GM23338 (cell line): ENCODE data around the gene MPHOSPH10. TPM values are rescaled to one million over a fixed set of nuclear protein-coding genes. Genes with fewer than 3 reads are reported as not detected.
"Not testable (repeated sequence)": the region's sequence is repeated elsewhere in the genome, so short reads cannot be mapped to it uniquely, and the experiment has no call there.

ENCODE experiments used
- ATAC-seq: fragments of 200-7000 bp; cut with Tn5 transposase; 3 replicates; pipeline ENCODE4 v1.9.1; 2020
- DNase-seq: peaks from one replicate; pipeline ENCODE4 v3.0.0-alpha.2; 2015; ENCODE audit warnings: low spot score
- H2AFZ ChIP-seq: fragments of 200-600 bp; sonication (generic); 2 replicates; pipeline ENCODE4 v1.8.0; 2016; ENCODE audit warnings: antibody characterized with exemption, mild to moderate bottlenecking, moderate library complexity
- H3F3A ChIP-seq: fragments of 200-600 bp; sonication (generic); replicated peaks from 2 replicates; pipeline ENCODE4 v1.8.0; 2017; ENCODE audit warnings: antibody characterized with exemption, mixed run types, low read depth
- H3K27ac ChIP-seq: fragments of 200-600 bp; sonication (generic); 2 replicates; pipeline ENCODE4 v1.6.1; 2016; ENCODE audit warnings: low read depth
- H3K27me3 ChIP-seq: fragments of 200-600 bp; sonication (generic); 2 replicates; pipeline ENCODE4 v1.8.0; 2016; ENCODE audit warnings: mild to moderate bottlenecking, mixed run types, moderate library complexity; ENCODE audit not compliant: insufficient read depth
- H3K36me3 ChIP-seq: fragments of 200-600 bp; sonication (generic); 2 replicates; pipeline ENCODE4 v1.8.0; 2016; ENCODE audit warnings: mild to moderate bottlenecking; ENCODE audit not compliant: insufficient read depth
- H3K4me1 ChIP-seq: fragments of 200-600 bp; sonication (generic); 2 replicates; pipeline ENCODE4 v1.8.0; 2016; ENCODE audit warnings: mild to moderate bottlenecking, moderate library complexity; ENCODE audit not compliant: insufficient read depth
- H3K4me2 ChIP-seq: fragments of 200-600 bp; sonication (generic); 2 replicates; pipeline ENCODE4 v1.7.1; 2017; ENCODE audit warnings: mixed run types
- H3K4me3 ChIP-seq: fragments of 200-600 bp; sonication (generic); 2 replicates; pipeline ENCODE4 v1.6.1; 2016; ENCODE audit warnings: mixed run types
- H3K79me2 ChIP-seq: fragments of 200-600 bp; sonication (generic); replicated peaks from 2 replicates; pipeline ENCODE4 v1.8.0; 2017; ENCODE audit warnings: mild to moderate bottlenecking; ENCODE audit not compliant: insufficient read depth
- H3K9me2 ChIP-seq: fragments of 200-600 bp; sonication (generic); 2 replicates; pipeline ENCODE4 v1.8.0; 2017; ENCODE audit not compliant: insufficient read depth
- H4K20me1 ChIP-seq: fragments of 200-600 bp; sonication (generic); replicated peaks from 2 replicates; pipeline ENCODE4 v1.8.0; 2017; ENCODE audit warnings: mild to moderate bottlenecking; ENCODE audit not compliant: insufficient read depth
- H3K27ac Mint-ChIP-seq: 2 replicates; pipeline ENCODE4 v1.8.0; 2020; ENCODE audit warnings: inconsistent platforms, mild to moderate bottlenecking, moderate library complexity, mixed read lengths
- H3K27me3 Mint-ChIP-seq: 3 replicates; pipeline ENCODE4 v1.8.0; 2022; ENCODE audit warnings: low read depth, mild to moderate bottlenecking, moderate library complexity, mixed read lengths, inconsistent platforms; ENCODE audit not compliant: insufficient read depth, poor library complexity
- H3K36me3 Mint-ChIP-seq: 3 replicates; pipeline ENCODE4 v1.8.0; 2021; ENCODE audit warnings: low read depth, mild to moderate bottlenecking, inconsistent platforms, moderate library complexity, mixed read lengths
- H3K4me1 Mint-ChIP-seq: 3 replicates; pipeline ENCODE4 v1.8.0; 2020; ENCODE audit warnings: mild to moderate bottlenecking, inconsistent platforms, mixed read lengths
- H3K4me3 Mint-ChIP-seq: 3 replicates; pipeline ENCODE4 v1.8.0; 2021; ENCODE audit warnings: moderate library complexity, mild to moderate bottlenecking, inconsistent platforms, mixed read lengths
- H3K9me3 Mint-ChIP-seq: 3 replicates; pipeline ENCODE4 v1.8.0; 2020; ENCODE audit warnings: moderate library complexity, mild to moderate bottlenecking, inconsistent platforms, mixed read lengths
- EZH2 ChIP-seq: fragments of 200-600 bp; sonication (generic); IDR thresholded peaks from one replicate; pipeline ENCODE4 v1.8.0; 2017; ENCODE audit warnings: antibody characterized with exemption, mild to moderate bottlenecking, low read depth; ENCODE audit not compliant: unreplicated experiment
- JUNB ChIP-seq: IDR thresholded peaks from one replicate; pipeline ENCODE4 v1.6.1; 2016; ENCODE audit warnings: antibody characterized with exemption; ENCODE audit not compliant: unreplicated experiment
- NANOG ChIP-seq: IDR thresholded peaks from 2 replicates; pipeline ENCODE4 v1.6.1; 2016; ENCODE audit warnings: antibody characterized with exemption, borderline replicate concordance
- POLR2AphosphoS5 ChIP-seq: IDR thresholded peaks from 2 replicates; pipeline ENCODE4 v1.6.1; 2016; ENCODE audit warnings: antibody characterized with exemption, low read depth
- STAT1 ChIP-seq: IDR thresholded peaks from one replicate; pipeline ENCODE4 v1.6.1; 2016; ENCODE audit warnings: antibody characterized with exemption; ENCODE audit not compliant: unreplicated experiment
- ZNF331 ChIP-seq: fragments of 250-450 bp; sonication (Bioruptor Pico); IDR thresholded peaks from 2 replicates; pipeline ENCODE4 v1.5.0; 2020; ENCODE audit warnings: low read depth, mild to moderate bottlenecking, moderate library complexity
- ZNF462 ChIP-seq: fragments of 250-450 bp; sonication (Bioruptor Pico); IDR thresholded peaks from 2 replicates; pipeline ENCODE4 v1.5.0; 2020; ENCODE audit warnings: mild to moderate bottlenecking, moderate library complexity
- polyA plus RNA-seq: library from polyadenylated mRNA; unstranded; fragments of >200 nt; fragmentation: Nextera tagmentation; extraction: Ambion mirVana; gene quantifications from 2 replicates; pipeline ENCODE4 v1.2.1, GENCODE V29; 2016
- total RNA-seq: library from RNA; depleted of rRNA; stranded (reverse); fragments of >200 nt; shearing (Covaris generic); gene quantifications from 2 replicates; pipeline ENCODE4 v1.2.3, GENCODE V29; 2014

MPHOSPH10 gene
- total and polyA plus RNA-seq, 2 experiments from 2014 or later: 23.8 to 64.8 TPM

- Mint-ChIP-seq H3K9me3 (peaks cover 18% of the 10 kb centered on the region), H3K4me3 (no peak overlapping the region; the same call in 2 of the 3 replicates), H3K27ac (peak overlapping the region; percentile 6; the same call in 1 of the 2 replicates), H3K36me3 (peaks cover 5% of the 10 kb centered on the region; the same call in 1 of the 3 replicates), H3K27me3 (no peaks in the 10 kb centered on the region), H3K4me1 (peaks cover 14% of the 10 kb centered on the region)
- Histone ChIP-seq H2AFZ (no peak overlapping the region), H3K27ac (no peak overlapping the region), H3K9me2 (peaks cover 3% of the 10 kb centered on the region; the same call in 1 of the 2 replicates), H3F3A (0 out of 2 replicates have a peak, but pooled peaks cover 4% of the 10 kb centered on the region), H3K4me1 (peaks cover 5% of the 10 kb centered on the region), H3K27me3 (no peaks in the 10 kb centered on the region), H3K36me3 (no peaks in the 10 kb centered on the region), H3K79me2 (no peaks in the 10 kb centered on the region), H4K20me1 (no peaks in the 10 kb centered on the region), H3K4me3 (no peak overlapping the region), H3K4me2 (no peak overlapping the region)
- ATAC-seq: no peak
- no peak for DNase-seq
- TF ChIP-seq NANOG (no peak), JUNB (no peak), POLR2AphosphoS5 (no peak), STAT1 (no peak), ZNF462 (CRISPR knock-in tag) (no peak), EZH2 (no peak), ZNF331 (CRISPR knock-in tag) (no peak)
Observed at GRCh38 chr2:71103809-71104208, 26.6 kb upstream of the MPHOSPH10 start.

- not testable (repeated sequence) for ATAC-seq, H4K20me1 ChIP-seq, H3K9me2 ChIP-seq, H3K79me2 ChIP-seq, H3K4me2 ChIP-seq, H3K27me3 Mint-ChIP-seq, H3F3A ChIP-seq, H3K27me3 ChIP-seq, H2AFZ ChIP-seq, H3K27ac ChIP-seq, H3K4me3 ChIP-seq, DNase-seq, H3K36me3 Mint-ChIP-seq, H3K4me3 Mint-ChIP-seq, H3K27ac Mint-ChIP-seq, H3K4me1 ChIP-seq, H3K36me3 ChIP-seq
- peaks cover 12% of the 10 kb centered on the region for H3K4me1 Mint-ChIP-seq
- H3K9me3 Mint-ChIP-seq: peaks cover 18% of the 10 kb centered on the region
Observed at GRCh38 chr2:71106463-71106862, 24.0 kb upstream of the MPHOSPH10 start.
